GM21786 (cell line): Measurements from ENCODE around the gene NAA35.
"Not testable (repeated sequence)": the region's sequence is repeated elsewhere in the genome, so short reads cannot be mapped to it uniquely, and the experiment has no call there.

ENCODE experiments used
- ATAC-seq: cut with Tn5 transposase; IDR thresholded peaks from one replicate; pipeline ENCODE4 v1.9.1; 2021; ENCODE audit not compliant: unreplicated experiment

Gene NAA35

GRCh38 chr9:85940832-85941621 lies at the start of gene NAA35:
NAA35 (plus strand) TSS chr9:85941146; CDS start chr9:85942160, 1,014 bp downstream.
- ATAC-seq = peak; percentile 93

- ATAC-seq = no peak
These were observed 48.5 kb upstream of the NAA35 start for GRCh38 chr9:85892401-85892800.

GRCh38 chr9:85895685-85896084 lies 45.3 kb upstream of the NAA35 start:
- ATAC-seq = no peak

GRCh38 chr9:85897848-85898247 lies 43.1 kb upstream of the NAA35 start:
- ATAC-seq = no peak

- no peak for ATAC-seq
These were observed 42.6 kb upstream of the NAA35 start for GRCh38 chr9:85898332-85898731.

GRCh38 chr9:85899388-85899787 lies 41.6 kb upstream of the NAA35 start:
- no peak for ATAC-seq

- no peak for ATAC-seq
These were observed 40.3 kb upstream of the NAA35 start for GRCh38 chr9:85900504-85901201.

- ATAC-seq = no peak
These were observed 36.0 kb upstream of the NAA35 start for GRCh38 chr9:85904975-85905374.

GRCh38 chr9:85905957-85906356 lies 35.0 kb upstream of the NAA35 start:
- ATAC-seq = no peak

GRCh38 chr9:85909390-85909789 lies 31.6 kb upstream of the NAA35 start:
- ATAC-seq = no peak

GRCh38 chr9:85914108-85914507 lies 26.8 kb upstream of the NAA35 start:
- ATAC-seq = no peak

GRCh38 chr9:85917756-85918155 lies 23.2 kb upstream of the NAA35 start:
- no peak for ATAC-seq

- ATAC-seq = no peak
These were observed 15.5 kb upstream of the NAA35 start for GRCh38 chr9:85925493-85925892.

GRCh38 chr9:85927076-85927475 lies 13.9 kb upstream of the NAA35 start:
- ATAC-seq = no peak

- ATAC-seq = no peak
These were observed 9.5 kb upstream of the NAA35 start for GRCh38 chr9:85931495-85931894.

- not testable (repeated sequence) for ATAC-seq
These were observed 5.0 kb upstream of the NAA35 start for GRCh38 chr9:85935950-85936349.

- ATAC-seq = no peak
These were observed 593 bp upstream of the NAA35 start for GRCh38 chr9:85940275-85940831.

- no peak for ATAC-seq
These were observed 635 bp downstream of the NAA35 start for GRCh38 chr9:85941622-85941940.

GRCh38 chr9:85941966-85942912 lies 1.3 kb downstream of the NAA35 start:
- no peak for ATAC-seq

GRCh38 chr9:85942913-85943709 lies 2.2 kb downstream of the NAA35 start:
- ATAC-seq = no peak
